Measurements from ENCODE around the gene AP1S3. TPM values are rescaled to one million over a fixed set of nuclear protein-coding genes. Genes with fewer than 3 reads are reported as not detected.

Gene AP1S3
- total RNA-seq, 1 experiment from 2014 or later = 17.4 TPM

GRCh38 chr2:223765221-223765785, 72.1 kb downstream of the AP1S3 start (continued):
- TF ChIP-seq, protein P1, sequence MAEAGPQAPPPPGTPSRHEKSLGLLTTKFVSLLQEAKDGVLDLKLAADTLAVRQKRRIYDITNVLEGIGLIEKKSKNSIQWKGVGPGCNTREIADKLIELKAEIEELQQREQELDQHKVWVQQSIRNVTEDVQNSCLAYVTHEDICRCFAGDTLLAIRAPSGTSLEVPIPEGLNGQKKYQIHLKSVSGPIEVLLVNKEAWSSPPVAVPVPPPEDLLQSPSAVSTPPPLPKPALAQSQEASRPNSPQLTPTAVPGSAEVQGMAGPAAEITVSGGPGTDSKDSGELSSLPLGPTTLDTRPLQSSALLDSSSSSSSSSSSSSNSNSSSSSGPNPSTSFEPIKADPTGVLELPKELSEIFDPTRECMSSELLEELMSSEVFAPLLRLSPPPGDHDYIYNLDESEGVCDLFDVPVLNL (CRISPR knock-in tag; IDR thresholded peaks at IDR 0.05; ENCODE audit: borderline replicate concordance, low read depth) = no peak
- no peak for TF ChIP-seq CREM (CRISPR knock-in tag; IDR thresholded peaks at IDR 0.05)

GRCh38 chr2:223764796-223765195, 72.6 kb downstream of the AP1S3 start:
- no peaks in the 10 kb centered on the region for H3K4me1 Mint-ChIP-seq
- TF ChIP-seq, protein P2, sequence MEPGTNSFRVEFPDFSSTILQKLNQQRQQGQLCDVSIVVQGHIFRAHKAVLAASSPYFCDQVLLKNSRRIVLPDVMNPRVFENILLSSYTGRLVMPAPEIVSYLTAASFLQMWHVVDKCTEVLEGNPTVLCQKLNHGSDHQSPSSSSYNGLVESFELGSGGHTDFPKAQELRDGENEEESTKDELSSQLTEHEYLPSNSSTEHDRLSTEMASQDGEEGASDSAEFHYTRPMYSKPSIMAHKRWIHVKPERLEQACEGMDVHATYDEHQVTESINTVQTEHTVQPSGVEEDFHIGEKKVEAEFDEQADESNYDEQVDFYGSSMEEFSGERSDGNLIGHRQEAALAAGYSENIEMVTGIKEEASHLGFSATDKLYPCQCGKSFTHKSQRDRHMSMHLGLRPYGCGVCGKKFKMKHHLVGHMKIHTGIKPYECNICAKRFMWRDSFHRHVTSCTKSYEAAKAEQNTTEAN (CRISPR knock-in tag; IDR thresholded peaks at IDR 0.05) = no peak
- TF ChIP-seq SMAD3 (CRISPR knock-in tag; IDR thresholded peaks at IDR 0.05; ENCODE audit: borderline replicate concordance) (no peak), ZNF416 (CRISPR knock-in tag; IDR thresholded peaks at IDR 0.05) (no peak), ELF4 (CRISPR knock-in tag; IDR thresholded peaks at IDR 0.05; ENCODE audit: low read depth) (no peak), HMGA2 (CRISPR knock-in tag; IDR thresholded peaks at IDR 0.05) (no peak), MLX (CRISPR knock-in tag; IDR thresholded peaks at IDR 0.05) (no peak), RELA (CRISPR knock-in tag; IDR thresholded peaks at IDR 0.05; ENCODE audit: borderline replicate concordance) (no peak), STAT6 (CRISPR knock-in tag; conservative IDR thresholded peaks at IDR 0.05; ENCODE audit: low read depth) (no peak)
- TF ChIP-seq, protein P3, sequence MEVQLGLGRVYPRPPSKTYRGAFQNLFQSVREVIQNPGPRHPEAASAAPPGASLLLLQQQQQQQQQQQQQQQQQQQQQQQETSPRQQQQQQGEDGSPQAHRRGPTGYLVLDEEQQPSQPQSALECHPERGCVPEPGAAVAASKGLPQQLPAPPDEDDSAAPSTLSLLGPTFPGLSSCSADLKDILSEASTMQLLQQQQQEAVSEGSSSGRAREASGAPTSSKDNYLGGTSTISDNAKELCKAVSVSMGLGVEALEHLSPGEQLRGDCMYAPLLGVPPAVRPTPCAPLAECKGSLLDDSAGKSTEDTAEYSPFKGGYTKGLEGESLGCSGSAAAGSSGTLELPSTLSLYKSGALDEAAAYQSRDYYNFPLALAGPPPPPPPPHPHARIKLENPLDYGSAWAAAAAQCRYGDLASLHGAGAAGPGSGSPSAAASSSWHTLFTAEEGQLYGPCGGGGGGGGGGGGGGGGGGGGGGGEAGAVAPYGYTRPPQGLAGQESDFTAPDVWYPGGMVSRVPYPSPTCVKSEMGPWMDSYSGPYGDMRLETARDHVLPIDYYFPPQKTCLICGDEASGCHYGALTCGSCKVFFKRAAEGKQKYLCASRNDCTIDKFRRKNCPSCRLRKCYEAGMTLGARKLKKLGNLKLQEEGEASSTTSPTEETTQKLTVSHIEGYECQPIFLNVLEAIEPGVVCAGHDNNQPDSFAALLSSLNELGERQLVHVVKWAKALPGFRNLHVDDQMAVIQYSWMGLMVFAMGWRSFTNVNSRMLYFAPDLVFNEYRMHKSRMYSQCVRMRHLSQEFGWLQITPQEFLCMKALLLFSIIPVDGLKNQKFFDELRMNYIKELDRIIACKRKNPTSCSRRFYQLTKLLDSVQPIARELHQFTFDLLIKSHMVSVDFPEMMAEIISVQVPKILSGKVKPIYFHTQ (CRISPR knock-in tag; IDR thresholded peaks at IDR 0.05) = no peak
- TF ChIP-seq, protein P4, sequence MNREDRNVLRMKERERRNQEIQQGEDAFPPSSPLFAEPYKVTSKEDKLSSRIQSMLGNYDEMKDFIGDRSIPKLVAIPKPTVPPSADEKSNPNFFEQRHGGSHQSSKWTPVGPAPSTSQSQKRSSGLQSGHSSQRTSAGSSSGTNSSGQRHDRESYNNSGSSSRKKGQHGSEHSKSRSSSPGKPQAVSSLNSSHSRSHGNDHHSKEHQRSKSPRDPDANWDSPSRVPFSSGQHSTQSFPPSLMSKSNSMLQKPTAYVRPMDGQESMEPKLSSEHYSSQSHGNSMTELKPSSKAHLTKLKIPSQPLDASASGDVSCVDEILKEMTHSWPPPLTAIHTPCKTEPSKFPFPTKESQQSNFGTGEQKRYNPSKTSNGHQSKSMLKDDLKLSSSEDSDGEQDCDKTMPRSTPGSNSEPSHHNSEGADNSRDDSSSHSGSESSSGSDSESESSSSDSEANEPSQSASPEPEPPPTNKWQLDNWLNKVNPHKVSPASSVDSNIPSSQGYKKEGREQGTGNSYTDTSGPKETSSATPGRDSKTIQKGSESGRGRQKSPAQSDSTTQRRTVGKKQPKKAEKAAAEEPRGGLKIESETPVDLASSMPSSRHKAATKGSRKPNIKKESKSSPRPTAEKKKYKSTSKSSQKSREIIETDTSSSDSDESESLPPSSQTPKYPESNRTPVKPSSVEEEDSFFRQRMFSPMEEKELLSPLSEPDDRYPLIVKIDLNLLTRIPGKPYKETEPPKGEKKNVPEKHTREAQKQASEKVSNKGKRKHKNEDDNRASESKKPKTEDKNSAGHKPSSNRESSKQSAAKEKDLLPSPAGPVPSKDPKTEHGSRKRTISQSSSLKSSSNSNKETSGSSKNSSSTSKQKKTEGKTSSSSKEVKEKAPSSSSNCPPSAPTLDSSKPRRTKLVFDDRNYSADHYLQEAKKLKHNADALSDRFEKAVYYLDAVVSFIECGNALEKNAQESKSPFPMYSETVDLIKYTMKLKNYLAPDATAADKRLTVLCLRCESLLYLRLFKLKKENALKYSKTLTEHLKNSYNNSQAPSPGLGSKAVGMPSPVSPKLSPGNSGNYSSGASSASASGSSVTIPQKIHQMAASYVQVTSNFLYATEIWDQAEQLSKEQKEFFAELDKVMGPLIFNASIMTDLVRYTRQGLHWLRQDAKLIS (CRISPR knock-in tag; IDR thresholded peaks at IDR 0.05; ENCODE audit: borderline replicate concordance) = no peak
- H3K27ac Mint-ChIP-seq = no peak overlapping the region
- CTCF ChIA-PET = interaction anchor here (1.3 to 1.8 kb wide), 2 partner anchors 14 to 95 kb away, joined by 5 to 6 read pairs; no protein-coding TSS in a partner anchor
- ATAC-seq (no peak), DNase-seq (ENCODE audit: low spot score) (no peak)
- no peaks in the 10 kb centered on the region; the same call in 1 of the 2 replicates for H3K27me3 Mint-ChIP-seq (ENCODE audit: low read depth)
- POLR2A ChIA-PET = no interaction called here
- peaks cover 4% of the 10 kb centered on the region for H3K9me3 Mint-ChIP-seq
- H3K4me3 Mint-ChIP-seq = no peak overlapping the region
- H3K36me3 Mint-ChIP-seq = peaks cover 11% of the 10 kb centered on the region
